Stromal cell of bone marrow (primary cell): ENCODE data around the gene ARL13B.
"Not testable (repeated sequence)": the region's sequence is repeated elsewhere in the genome, so short reads cannot be mapped to it uniquely, and the experiment has no call there.

Experiments used
- DNase-seq: peaks from one replicate; pipeline ENCODE4 v3.0.0-alpha.2; 2012; ENCODE audit warnings: low read depth

The ARL13B gene

DNA sequence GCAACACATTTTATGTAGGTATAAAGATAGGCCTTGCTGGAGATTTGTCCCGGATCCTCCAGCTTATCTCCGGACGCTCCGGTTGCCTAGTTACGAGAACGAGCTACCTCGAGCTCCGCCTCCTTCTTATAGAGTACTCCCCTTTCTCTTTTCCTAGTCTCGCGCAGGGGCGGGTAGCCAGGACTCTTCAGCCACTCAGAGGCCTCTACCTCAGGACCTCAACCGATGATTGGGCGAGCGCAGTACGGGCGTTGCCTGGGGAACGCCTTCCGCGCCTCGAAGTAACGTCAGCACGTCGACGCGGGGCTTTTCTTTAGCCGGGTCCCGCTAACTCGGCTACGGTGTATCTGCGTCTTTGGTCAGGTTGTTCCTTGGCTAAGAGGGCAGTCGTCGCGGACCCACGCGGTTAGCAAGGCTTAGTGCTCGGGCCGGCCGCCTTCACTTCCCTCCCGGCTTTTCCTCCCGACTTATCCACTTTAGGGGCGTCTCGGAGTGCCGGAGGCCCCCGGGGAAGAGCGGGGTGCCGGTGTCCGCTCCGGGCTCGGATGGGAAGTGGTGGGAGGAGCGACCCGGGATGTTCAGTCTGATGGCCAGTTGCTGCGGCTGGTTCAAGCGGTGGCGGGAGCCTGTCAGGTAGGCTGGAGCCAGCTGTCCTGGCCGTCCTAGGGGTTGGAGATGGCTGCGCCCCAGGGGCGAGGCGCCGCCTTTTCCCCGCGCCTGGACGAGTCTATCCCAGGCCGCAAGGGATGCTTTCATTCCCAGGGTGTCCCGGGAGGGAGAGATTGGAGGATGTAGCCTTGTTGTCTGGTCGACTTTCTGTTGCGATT is at the start of gene ARL13B:
Gene ARL13B, plus strand, starts transcription at position 306 of the 827 bp plus-strand sequence. Its CDS starts 269 bp downstream, at position 575.
- DNase-seq: peak; percentile 99

DNA sequence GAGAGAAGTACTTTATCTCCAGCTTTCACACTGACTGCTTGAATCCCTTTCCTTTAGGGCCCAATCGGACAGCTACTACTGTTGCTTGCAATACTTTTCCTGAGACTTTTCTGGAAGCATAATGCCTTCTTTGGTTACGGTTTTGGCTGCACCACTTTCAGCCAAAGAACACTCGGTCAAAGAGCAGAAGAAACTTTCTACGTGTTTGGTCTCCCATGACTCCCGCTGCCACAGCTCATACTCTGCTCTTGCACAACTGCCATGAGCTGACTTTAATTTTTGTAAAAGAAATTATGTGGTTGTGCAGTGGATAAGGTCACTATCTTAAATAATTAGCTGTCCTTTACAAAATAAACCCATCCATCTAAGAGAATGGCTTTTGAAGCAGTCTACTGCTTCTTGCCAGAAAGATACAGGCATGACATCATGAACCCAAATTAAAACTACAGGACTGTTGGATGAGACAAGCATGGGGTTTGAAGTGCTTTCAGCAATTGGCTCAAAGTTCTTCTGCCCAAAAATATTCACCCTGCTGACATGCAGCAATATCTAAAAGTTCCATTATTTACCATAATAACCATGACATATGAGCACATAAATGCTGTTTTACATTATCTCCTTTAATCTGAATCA is 48.2 kb upstream of the ARL13B start:
- no peak for DNase-seq

DNA sequence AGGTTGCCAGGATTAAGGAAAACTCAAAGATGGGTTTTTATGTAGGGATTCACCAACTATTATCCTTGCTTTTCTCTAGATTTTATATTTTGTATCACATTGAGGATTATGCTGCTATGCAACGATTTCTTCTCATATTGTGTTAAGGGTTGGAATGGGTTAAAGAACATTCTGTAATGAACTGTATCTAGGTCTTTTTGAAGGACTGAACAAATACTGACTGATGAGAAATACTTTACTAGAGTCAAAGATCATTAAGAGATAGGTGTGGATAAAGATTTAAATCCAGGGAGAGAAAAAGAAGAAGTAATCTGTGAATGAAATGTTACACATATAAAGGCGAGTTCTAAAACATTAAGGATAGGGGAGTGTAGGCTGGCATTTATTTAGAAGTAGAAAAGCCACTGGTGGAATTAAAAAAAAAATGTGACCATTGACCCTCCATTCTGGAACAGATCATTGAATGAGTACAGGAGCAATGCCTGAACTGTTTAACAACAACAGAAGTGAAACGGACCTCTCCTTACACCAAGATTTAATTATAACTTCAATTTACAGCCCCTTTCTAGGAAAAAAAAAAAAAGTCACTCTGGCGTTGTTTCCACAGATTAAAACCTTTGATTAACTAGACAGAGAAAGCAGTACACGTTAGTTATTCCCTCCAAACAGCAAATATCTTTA is 45.4 kb upstream of the ARL13B start:
- DNase-seq: no peak

DNA sequence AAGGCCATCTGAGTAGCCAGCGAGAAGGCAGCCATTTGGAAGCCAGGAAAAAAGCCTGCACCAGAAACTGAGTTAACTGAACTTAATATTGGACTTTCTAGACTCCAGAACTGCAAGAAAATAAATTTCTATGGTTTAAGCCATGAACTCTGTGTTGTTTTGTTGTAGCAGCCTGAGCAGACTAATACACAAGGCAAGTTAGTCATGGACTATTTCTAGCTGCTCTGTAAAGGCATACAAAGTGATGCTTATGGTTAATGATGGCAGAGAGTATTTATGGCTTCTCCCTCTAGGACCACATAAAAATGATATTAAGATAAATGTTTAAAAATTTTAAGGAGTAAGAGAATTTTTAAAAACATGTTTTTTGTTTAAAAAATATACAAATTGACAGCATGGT is 43.4 kb upstream of the ARL13B start:
- no peak for DNase-seq

DNA sequence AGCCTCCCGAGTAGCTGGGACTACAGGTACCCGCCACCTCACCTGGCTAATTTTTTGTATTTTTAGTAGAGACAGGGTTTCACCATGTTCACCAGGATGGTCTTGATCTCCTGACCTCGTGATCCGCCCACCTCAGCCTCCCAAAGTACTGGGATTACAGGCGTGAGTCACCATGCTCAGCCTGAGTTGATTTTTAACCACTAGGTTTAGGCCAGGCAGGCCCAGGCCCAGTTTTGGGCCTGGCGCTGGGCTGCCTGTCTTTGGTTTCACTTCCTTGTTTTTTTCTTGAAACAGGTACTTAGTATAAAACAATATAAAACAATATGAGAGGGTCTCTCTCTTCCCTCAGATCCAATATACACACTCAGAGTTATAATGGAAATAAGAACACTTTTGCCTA is 42.5 kb upstream of the ARL13B start:
- DNase-seq: not testable (repeated sequence)

DNA sequence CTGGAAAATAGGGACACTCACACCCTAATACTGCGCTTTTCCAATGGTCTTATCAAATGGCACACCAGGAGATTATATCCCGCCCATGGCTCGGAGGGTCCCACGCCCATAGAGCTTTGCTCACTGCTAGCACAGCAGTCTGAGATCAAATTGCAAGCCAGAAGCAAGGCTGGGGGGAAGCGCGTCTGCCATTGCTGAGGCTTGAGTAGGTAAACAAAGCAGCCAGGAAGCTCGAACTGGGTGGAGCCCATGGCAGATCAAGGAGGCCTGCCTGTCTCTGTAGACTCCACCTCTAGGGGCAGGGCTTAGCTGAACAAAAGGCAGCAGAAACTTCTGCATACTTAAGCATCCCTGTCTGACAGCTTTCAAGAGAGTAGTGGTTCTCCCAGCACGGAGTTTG is 30.0 kb upstream of the ARL13B start:
- DNase-seq: not testable (repeated sequence)

DNA sequence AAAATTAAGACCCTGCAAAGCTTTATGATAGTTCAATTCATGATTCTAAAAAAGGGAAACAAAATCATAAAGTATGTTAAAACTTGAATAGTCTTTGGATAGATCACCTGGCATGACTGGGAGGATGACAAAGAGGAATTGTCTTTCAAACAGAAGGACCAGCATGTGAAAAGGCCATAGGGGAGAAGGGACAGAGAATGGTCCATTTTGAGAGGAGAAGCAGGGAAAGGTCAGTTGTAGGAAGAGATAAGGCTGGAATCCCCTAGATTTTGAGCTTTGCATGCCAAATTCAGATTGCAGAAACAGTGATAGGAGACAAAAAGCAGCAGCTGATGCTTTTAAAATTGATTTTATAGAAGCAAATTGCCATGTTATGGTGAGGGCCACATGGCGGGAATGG is 18.9 kb upstream of the ARL13B start:
- no peak for DNase-seq

DNA sequence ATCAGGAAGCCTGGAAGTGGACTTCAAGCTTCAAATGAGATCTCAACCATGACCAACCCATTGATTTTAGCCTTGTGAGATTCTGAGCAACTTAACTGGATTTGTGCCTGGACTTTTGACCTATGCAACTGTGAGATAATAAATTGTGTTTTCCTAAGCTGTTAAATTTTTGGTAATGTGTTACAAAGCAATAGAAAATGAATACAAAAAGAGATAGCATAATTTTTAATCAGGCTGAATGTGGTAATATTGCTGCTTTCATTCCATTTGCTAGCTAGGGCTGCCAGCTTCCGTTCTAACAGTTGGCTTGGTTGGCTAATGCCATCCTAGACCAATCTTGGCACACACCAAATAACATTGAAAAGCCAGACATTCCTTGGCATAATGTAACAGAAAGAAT is 18.5 kb upstream of the ARL13B start:
- no peak for DNase-seq

DNA sequence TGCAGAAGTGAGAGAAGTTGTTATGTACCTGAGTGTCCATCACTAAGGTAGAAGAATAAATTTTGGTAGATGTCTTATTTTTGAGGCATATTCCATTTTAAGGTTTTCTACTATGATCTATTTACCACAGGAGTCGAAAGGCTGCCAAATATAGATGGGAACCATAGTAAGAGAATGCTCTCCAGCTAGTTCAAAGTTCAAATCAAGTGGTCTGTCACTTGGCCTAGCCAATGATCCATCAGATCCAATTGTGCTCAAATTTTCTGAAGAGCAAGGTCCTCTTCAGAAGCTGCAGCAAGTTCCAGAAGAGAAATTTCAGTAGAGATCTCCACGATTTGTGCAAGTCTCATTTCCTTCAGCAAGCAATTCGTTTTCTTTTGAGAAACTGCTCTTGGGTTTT is 17.2 kb upstream of the ARL13B start:
- DNase-seq: no peak

DNA sequence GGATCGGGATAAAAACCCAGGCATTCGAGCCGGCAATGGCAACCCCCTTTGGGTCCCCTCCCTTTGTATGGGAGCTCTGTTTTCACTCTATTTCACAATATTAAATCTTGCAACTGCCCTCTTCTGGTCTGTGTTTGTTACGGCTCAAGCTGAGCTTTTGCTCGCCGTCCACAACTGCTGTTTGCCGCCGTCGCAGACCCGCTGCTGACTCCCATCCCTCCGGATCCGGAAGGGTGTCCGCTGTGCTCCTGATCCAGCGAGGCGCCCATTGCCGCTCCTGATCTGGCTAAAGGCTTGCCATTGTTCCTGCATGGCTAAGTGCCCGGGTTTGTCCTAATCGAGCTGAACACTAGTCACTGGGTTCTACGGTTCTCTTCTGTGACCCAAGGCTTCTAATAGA is 14.8 kb upstream of the ARL13B start:
- DNase-seq: not testable (repeated sequence)

DNA sequence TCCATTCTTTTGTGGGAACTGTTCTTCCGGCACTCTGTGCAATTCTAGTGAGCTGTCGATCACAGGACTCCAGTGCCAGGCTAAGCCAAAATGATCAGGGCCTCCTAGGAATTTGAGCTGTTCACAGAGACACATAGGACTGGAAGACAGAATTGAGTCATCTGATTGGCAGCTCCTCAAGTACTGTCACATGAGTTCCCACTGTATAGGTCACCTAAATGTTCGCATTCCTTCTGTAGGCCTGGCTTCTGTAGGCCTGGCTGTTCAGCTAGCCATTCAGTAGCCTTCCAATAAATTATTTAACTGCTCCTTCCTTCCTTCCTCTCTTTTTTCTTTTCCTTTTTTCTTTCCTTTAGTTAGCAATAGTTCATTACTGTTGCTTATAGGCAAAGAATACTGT is 10.5 kb upstream of the ARL13B start:
- peak; percentile 69 for DNase-seq

DNA sequence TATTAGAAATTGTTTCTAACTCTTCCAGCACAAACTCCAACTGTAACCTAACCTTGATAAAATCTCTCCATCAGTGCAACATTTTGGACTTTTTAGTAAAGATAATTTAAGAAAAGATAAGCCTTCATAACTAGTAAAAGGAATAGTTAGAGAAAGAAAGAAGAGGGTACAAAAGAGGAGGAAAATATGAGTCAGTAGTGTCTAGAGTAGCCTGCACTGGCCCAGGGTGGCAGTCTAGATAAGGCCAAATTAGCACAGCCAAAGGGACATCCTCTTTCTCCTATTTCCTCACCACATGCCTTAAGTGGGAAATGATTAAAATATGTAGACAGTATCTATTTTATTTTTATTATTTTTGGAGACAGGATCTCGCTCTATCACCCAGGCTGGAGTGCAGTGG is 10.0 kb upstream of the ARL13B start:
- DNase-seq: no peak

DNA sequence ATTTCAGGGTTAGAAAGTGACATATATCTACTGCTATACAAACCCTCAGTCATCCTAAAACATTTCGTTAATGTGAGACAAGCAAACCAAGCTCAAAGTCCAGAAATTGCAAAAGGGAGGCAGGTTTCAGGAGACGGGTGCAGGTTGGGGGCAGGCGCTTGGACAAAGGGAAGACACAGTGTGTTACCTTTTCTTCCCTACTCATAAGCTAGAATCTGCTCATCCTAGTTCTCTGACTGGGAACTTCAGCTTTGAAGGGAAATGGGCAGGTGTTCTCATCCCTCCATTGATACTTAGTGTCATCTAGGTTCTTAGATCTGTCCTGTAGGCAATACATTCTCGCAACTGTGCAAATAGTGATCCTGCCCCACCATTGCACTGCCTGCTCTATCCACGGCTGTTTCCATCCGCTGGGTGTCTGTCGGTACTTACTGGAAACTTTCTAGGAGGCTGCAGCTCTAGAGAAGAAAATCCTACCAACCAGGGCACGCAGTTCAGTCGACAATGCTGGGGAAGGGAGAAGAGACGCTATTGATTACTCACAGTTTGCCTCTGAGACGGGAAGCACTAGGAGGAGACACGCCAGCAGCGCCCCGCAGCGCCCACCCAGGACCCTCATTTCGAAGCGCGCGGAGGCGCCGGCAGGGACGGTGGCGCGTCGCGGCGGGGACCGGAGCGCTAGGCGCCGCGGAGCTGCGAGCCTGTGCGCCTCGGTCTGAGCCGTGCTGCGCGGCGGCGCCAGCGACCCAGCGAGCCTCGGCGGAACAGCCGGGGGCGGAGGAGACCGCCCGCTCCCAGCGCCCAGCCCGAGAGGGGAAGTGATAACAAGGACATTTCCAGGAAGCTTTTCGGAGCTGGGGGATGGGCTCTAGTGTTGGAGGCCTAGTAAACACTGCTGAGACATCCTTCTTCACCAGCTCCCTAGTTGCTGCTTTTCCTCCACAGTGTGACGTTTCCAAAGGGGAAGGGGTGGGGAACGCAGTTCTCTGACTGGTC is 6.5 kb upstream of the ARL13B start, which contains the start of gene PROS1:
Gene PROS1, minus strand, starts transcription at position 766 of the 996 bp plus-strand sequence. Its CDS starts 147 bp downstream, at position 619.
- peak; percentile 85 for DNase-seq

DNA sequence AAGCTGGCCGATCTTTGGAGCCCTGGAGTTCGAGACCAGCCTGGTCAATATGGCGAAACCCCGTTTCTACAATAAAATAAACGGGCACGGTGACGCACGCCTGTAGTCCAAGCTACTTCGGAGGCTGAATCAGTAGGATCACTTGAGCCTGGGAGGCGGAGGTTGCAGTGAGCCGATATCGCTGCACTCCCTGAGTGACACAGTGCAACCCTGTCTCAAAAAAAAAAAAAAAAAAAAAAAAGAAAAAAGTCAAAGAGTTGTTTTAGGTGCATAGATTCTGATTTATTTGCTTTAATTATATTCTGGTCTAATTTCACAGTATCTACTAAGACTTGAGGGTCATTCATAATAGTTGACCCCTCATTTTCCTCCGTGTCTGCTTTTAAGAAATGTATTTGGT is 1.7 kb downstream of the ARL13B start:
- DNase-seq: no peak

DNA sequence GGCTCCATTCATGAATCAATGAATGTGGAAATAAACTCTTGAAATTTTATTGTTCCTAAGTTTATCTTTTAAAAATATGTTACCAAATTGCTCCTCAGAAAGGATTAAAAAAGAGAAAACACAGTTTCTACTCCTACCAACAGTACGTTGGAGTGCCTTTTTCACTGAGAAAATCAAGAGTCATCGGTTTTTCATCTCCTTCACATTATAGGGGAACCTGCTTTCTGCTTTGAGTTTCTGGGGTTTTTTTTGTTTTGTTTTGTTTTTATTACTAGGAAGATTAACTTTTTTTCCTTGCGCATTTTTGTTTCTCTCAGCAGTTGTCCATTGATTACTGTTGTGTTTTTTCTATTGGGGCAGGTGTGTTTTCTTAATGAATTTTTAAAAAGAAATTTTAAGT is 3.5 kb downstream of the ARL13B start:
- no peak for DNase-seq

DNA sequence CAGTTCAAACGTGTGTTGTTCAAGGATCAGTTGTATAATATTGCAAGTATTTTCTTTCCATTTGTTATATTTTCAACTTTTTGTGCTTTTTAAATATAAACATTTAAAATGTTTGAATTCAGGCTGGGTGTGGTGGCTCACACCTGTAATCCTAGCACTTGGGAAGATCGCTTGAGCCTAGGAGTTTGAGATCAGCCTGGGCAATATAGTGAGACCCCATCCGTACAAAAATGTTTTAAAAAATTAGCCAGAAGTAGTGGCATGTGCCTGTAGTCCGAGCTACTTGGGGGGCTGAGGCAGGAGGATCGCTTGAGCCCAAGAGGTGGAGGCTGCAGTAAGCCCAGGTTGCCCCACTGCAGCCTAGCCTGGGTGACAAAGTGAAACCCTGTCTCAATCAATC is 4.7 kb downstream of the ARL13B start:
- no peak for DNase-seq

DNA sequence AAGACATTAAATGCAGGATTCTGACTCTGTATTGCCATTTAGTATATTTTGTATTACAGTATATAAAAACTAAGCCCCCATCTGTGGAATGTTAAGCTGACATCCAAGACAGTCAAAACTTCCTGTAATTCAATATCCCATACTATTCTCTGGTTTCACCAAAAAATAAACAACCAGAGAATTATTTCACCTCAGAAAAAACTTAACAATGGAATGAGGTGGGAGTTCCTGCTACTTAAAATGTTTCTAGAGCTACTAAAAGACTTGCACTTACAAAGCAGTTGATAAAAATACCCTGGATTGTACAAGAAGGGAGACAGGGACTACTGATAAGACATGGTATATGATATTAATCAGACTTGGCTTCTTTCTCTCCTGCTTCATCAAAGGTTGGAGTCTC is 8.3 kb downstream of the ARL13B start:
- no peak for DNase-seq

DNA sequence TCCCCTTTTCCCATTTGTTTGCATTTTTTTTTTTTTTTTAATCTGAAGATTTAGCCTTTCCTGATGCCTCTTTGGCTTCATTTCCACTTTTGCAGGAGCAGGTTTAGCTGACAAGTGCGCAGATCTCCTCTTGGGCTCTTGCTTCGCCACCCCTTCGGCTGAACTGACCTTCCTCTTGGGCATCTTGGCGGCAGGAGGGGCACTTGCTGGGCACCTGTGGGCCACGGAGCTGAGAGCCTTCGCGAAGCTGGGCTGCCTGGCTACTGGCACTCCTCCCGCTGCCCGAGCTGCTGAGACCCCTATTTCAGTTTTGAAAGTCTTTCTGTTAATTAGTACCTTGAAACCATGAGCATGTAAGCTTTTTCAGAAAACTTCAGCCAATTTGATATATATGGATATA is 8.8 kb downstream of the ARL13B start:
- DNase-seq: no peak

DNA sequence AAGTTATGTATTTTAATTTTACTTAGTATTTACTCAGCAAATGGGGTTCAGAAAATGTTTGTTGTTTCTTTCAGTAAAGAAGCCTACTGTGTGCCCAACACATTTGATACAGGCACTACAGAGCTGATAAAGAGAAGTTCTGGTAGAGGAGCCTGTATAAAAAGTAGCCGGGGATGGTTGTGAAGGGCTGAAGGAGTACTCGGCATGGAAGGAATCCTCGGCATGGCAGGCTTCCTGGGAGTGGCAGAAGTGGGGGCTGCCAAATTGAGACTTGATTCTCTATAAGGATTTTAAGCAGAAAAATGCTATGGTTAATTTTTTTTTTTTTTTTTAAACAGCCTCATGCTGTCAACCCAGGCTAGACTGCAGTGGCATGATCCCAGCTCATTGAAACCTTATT is 9.3 kb downstream of the ARL13B start:
- no peak for DNase-seq

DNA sequence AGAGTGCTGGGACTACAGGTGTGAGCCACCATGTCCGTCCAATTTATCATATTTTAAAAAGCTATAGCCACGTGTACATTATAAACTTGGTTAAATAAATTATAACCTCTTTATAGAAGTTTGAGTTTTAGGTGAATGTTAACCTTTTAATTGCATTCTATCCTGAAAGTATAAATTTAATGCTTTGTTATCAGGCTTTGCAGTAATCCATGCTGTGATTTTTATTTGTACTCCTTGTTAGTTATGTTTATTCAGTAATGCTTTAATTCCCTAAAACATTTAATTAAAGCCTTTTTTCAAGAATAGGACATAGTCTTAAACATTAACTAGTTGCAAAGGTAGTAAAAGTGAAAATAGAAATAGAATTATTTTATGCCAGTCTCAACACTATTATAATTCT is 11.7 kb downstream of the ARL13B start:
- no peak for DNase-seq

DNA sequence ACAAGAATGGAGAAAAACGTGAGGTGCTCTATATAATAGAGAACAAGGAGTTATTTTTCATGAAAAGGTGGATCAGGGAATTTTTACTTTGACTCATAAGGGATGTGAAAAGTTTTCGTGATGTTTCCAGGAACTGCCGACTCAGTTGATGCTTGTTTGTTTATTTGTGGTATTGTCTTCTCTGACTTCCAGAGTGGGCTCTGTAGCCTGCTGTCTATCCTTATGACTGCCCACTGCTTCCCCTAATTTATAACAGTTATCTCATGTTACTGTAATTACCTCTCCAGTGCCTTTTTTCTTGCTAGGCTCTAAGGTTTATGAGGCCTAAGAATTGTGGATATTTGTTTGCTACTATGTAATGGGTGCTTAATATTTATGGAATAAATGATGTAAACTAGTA is 12.3 kb downstream of the ARL13B start:
- no peak for DNase-seq

DNA sequence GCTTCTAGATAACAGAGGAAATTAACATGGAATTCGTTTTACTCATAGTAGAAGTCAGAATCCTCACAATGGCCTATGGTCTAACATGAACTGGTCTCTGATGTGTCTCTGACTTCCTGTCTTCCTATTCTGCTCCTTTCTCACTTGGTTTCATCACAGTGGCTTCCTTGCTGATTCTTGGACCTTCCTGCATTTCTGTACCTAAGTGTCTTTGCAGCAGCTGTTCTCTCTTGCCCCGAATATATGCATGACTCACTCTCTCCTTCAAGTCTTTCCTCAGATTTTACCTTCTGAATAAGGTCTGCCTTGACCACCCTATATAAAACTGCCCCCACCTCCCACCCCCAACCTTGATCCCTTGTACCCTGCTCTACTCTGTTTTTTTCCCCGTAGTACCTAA is 14.1 kb downstream of the ARL13B start:
- DNase-seq: no peak
